HK-2 (cell line): ENCODE data around the gene SMAD1.

ENCODE experiments used
- DNase-seq: peaks from one replicate; pipeline ENCODE4 v3.0.0-alpha.2; 2018; ENCODE audit not compliant: unreplicated experiment

SMAD1 gene

GRCh38 chr4:145481164-145481941 lies at the start of gene SMAD1:
TSS of gene SMAD1 (plus strand) at chr4:145481853. CDS start at chr4:145514614, 32,761 bp downstream.
- peak; percentile 80 for DNase-seq

DNA sequence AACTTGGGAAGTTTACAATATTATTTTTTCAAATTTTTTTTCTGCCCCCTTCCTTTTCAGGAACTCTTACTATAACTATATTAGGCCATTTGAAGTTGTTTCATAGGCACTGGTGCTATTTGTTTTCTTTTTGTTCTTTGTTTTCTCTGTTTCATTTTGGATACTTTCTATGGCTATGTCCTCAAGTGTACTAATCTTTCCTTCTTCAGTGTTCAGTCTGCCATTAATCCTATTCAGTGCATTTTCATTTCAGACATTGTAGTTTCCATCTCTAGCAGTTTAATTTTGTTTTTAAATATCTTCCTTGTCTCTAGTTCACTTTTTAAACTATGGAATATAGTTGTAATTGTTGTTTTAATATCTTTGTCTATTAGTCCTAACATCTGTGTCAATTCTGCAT lies 48.0 kb upstream of the SMAD1 start:
- DNase-seq, result no peak

- DNase-seq, result no peak
Observed at GRCh38 chr4:145435646-145436045, 46.0 kb upstream of the SMAD1 start.

GRCh38 chr4:145436114-145436513 lies 45.5 kb upstream of the SMAD1 start:
- DNase-seq, result no peak

GRCh38 chr4:145436796-145437195 lies 44.9 kb upstream of the SMAD1 start:
- DNase-seq, result no peak

- no peak for DNase-seq
Observed at GRCh38 chr4:145437466-145437865, 44.2 kb upstream of the SMAD1 start.

DNA sequence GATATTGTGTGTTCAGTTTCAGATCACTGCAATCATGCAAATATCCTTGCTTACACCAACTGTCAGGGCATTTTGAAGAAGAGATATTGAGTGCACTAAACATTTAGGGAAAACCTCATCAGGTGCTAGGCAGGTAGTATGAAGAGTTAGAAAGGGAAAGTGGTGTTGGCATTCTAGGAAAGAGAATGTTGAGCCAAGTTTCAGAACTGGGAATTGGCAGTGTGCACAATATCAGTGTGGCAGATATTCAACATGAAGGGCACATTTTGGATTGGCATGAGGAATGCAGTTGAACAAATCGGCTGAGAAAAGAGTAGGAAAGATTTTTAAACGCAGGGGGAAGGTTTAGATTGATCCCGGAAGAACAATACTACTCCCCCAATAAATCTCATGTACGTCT lies 43.4 kb upstream of the SMAD1 start:
- DNase-seq, result no peak

- DNase-seq, result no peak
Observed at GRCh38 chr4:145440292-145441007, 41.2 kb upstream of the SMAD1 start.

- DNase-seq, result no peak
Observed at GRCh38 chr4:145446184-145446583, 35.5 kb upstream of the SMAD1 start.

- DNase-seq, result no peak
Observed at GRCh38 chr4:145451895-145452294, 29.8 kb upstream of the SMAD1 start.

DNA sequence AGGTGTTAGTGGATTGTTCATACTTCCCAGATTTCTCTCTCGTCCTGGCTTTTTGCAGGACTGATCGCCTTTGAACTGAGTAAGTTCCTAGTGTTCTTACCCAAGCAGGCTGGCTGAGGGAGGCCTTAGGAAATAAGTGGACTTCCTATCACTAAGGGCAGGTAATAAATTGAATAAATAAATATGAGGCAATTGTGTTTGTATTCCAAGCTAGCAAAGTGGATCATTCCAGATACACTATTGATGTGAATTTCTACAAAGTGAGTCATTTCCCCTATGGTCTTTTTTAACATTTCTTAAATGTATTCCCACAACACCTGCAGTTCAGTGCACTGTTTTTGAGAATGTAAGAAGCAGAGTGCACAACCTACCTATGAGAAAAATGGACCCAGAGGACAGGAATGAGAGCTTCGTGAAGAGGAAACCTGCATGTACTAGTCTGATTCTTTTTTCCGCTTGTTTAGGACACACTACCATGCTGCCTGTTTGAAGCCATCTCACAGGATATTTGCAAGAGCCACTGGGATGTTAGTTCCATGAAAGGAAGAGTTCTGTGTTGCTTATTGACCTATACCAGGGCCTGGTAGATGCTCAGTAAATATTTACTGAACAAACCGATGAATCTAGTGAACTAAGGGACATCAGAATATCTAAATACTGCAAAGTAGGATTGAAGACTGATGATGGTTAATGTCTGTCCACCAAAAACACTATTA lies 29.0 kb upstream of the SMAD1 start:
- no peak for DNase-seq

DNA sequence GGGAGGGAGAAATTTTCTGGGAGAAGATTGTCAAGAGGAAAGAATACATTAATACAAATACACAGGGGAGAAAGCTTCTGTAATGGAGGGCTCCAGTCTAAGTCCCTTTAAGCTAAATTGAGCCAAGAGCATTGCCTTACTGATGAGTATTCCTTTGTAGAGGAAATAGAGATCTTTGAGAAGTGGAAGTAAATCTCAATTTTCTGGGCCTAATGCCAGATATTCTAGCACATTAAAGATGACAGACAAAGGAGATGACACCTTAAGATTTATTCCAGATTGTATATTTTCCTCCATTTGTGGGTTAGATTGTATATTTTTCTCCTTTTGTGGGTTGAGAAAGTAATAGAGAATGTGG lies 28.5 kb upstream of the SMAD1 start:
- no peak for DNase-seq

GRCh38 chr4:145473203-145473602 lies 8.4 kb upstream of the SMAD1 start:
- no peak for DNase-seq

DNA sequence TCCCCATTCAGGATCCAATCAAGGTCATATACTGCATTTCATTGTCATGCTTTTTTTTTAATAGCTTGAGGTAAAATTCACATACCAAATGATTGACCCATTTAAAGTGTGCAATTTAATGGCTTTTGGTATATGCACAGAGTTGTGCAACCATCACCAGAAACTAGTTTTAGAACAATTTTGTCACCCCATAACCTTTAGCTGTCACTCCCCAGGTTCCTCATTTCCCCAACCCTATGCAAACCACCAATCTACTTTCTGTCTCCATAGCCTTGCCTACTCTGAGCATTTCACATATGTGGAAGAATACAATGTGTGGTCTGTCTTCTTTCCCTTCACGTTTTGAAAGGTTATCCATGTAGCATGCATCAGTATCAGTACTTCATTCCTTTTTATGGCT lies 1.4 kb upstream of the SMAD1 start:
- DNase-seq, result no peak

DNA sequence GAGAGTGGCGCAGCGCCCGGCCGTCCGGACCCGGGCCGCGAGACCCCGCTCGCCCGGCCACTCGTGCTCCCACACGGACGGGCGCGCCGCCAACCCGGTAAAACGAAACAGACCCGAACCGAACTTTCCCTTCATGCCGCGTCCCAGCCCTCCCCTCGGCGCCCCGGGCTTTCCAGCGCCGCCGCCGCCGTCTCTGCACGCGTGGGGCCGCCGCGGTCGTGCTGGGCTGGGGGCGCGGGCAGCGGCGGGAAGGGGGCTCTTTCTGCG lies 222 bp downstream of the SMAD1 start:
- DNase-seq, result no peak

- DNase-seq, result peak; percentile 64
Observed at GRCh38 chr4:145482209-145483037, 770 bp downstream of the SMAD1 start.

GRCh38 chr4:145483514-145483913 lies 1.9 kb downstream of the SMAD1 start:
- no peak for DNase-seq

DNA sequence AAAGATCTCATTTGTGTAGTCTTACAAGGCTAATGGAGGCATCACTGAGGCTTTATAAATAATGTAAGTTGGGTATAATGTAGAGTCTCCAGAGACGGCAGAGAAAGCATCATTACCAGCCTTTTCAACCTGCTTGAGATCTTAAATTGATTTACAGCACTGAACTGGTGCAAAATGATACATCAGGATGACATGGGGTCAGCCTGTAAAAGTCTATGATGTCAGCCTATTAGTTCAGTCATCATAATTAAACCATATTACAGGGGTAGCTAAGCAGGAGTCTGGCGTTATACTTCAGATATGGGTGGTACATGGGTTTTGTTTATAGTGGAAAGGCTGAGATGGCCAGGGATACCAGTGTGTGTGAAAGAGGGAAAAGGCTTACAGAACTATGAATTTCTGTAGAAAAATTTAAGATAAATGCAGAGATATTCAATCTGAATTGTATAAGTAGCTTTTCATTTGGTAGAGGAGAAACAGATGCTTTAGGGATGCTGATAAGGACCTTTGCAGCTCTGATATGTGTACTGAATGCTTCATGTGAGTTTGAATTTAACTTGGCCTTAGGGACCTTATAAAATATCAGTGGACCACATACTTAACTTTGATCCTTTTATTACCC lies 2.7 kb downstream of the SMAD1 start:
- no peak for DNase-seq

- DNase-seq, result no peak
Observed at GRCh38 chr4:145485120-145485519, 3.5 kb downstream of the SMAD1 start.

DNA sequence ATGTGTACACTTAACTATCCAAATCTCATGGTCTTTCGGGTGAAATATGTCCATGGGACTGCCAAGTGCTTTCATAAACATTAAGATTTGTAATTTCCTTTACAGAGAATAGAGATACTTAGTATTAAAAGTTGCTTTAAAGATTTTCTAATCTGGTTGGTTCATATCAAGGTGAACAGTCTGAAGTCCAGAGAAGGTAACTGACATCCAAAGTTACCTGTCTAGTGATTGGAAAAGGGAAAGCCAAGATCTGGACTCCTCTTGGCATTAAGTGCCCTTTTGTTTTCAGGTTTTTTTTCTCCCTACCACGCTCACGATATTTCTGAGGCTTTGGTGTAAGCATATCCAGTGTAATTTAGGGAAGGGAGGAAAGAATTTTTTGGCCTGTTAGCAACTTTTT lies 5.0 kb downstream of the SMAD1 start:
- DNase-seq, result no peak

GRCh38 chr4:145487631-145488030 lies 6.0 kb downstream of the SMAD1 start:
- no peak for DNase-seq

GRCh38 chr4:145488310-145488709 lies 6.7 kb downstream of the SMAD1 start:
- DNase-seq, result no peak
